ENCODE results near the gene PGM2L1. TPM values are rescaled to one million over a fixed set of nuclear protein-coding genes. Genes with fewer than 3 reads are reported as not detected.
A peak's percentile ranks its signal among the peaks of the same experiment; 100 is the strongest.

PGM2L1 gene
- total RNA-seq, 1 donor from 2014 or later, result 1.7 TPM

DNA sequence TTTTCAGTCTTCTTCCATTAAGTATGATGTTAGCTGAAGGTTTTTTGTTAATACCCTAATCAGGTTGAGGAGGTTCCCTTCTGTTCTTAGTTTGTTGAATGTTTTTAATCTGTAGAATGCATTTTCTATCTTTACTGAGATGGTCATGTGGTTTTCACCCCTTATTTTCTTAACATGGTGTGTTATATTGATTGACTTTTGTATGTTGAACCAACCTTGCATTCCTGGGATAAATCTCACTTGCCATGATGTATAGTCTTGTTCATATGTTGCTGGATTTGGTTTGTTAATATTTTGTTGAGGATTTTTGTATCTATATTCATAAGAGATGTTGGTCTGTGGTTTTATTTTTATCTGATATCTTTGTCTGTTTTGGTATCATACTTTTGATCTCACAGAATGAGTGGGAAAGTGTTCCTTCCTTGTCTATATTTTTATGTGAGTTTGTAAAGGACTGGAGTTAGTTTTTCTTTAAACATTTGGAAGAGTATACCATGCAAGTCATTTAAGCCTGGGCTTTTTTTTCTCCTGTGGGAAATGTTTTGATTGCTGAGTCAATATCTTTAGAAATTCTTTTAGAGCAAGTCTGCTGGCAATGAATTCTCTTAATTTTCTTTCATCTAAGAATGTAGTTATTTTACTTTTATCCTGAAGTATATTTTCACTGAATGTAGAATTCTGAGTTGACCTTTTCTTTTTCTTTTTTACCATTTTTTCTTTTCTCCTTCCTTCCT, 81.3 kb downstream of the PGM2L1 start:
- ATAC-seq (no peak), DNase-seq (no peak)
- intact Hi-C loops (cut with micrococcal nuclease), result no loop called here

GRCh38 chr11:74312326-74312725, 85.9 kb downstream of the PGM2L1 start:
- DNase-seq (no peak), ATAC-seq (no peak)
- intact Hi-C loops (cut with micrococcal nuclease), result no loop called here

DNA sequence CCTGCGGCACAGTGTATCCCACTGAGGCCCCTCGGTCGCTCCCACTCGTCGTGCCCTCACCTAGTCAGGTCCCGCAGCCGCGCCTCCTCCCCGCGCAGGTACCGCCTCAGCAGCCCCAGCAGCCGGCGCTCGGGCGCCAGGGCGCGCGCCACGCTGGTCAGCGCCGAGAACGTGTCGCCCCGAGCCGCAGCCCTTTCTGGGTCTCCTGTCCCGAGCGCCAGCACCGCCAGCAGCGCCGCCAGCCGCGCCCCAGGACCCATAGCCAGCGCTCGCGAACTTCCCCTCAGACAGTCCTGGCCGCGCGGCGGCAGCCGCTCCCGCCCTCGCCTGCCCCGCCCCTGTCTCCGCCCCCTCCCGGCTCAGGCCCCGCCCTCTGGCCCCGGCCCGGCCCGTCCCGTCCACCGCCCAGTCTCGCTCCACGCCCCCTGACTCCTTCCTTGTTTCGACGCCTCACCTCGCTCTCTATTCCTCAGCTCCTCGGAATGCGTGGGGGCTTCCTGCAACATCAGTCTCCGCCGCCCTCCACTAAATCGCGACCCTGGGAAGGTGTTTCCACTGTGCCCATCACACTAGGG, 86.8 kb downstream of the PGM2L1 start, which contains the start of gene P4HA3:
P4HA3 (minus strand) TSS at position 289 of the 575 bp plus-strand sequence; CDS start at position 260, 29 bp downstream.
- DNase-seq (peak; percentile 80), ATAC-seq (peak; percentile 99)
- intact Hi-C loops (cut with micrococcal nuclease), result no loop called here

GRCh38 chr11:74310857-74311256, 87.4 kb downstream of the PGM2L1 start:
- intact Hi-C loops (cut with micrococcal nuclease), result no loop called here
- ATAC-seq (peak; percentile 16), DNase-seq (no peak)

DNA sequence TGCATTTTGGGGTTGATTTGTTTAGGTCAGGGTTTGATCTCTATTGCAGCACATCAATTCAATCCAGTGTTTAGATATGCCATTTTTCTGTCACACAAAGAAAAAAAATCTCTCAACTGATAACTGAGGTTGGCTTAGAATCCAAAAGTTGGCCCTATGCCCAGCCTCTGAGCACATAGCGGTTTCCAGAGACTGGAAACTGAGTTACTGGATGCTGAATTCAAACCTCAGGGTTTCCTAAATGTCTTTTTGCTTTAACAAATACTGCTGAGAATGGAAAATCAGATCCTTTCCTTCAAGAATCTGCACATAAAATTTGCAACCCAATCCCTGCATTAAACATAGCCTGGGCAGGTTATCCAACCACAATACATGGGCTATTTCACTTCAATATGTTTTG, 90.8 kb downstream of the PGM2L1 start:
- intact Hi-C loops (cut with micrococcal nuclease), result no loop called here
- DNase-seq, result no peak
- no peak for ATAC-seq

- ATAC-seq (no peak), DNase-seq (no peak)
- intact Hi-C loops (cut with micrococcal nuclease), result no loop called here
These were observed 91.6 kb downstream of the PGM2L1 start for GRCh38 chr11:74306435-74307175.

GRCh38 chr11:74299015-74299414, 99.2 kb downstream of the PGM2L1 start:
- DNase-seq (no peak), ATAC-seq (no peak)
- intact Hi-C loops (cut with micrococcal nuclease), result no loop called here

GRCh38 chr11:74297484-74297883, 100.7 kb downstream of the PGM2L1 start:
- intact Hi-C loops (cut with micrococcal nuclease), result no loop called here
- ATAC-seq (no peak), DNase-seq (no peak)

DNA sequence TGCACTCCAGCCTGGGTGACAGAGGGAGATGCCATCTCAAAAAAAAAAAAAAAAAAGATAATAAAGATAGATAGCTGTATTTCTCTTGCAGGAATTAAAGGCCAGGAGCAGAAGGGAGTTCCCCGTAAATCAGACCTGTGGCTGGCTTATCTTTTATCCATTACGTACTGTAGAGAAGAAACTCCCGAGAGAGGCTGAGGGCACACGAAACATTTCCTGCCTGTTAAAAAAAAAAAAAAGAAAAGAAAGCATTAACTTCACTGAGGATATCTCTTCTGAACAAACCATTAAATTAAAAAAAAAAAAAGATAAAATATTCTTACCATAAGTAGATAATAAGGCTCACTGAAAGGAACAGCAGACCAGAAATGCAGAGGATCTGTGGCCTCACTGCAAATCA, 109.3 kb downstream of the PGM2L1 start:
- intact Hi-C loops (cut with micrococcal nuclease), result no loop called here
- no peak for ATAC-seq
- no peak for DNase-seq

DNA sequence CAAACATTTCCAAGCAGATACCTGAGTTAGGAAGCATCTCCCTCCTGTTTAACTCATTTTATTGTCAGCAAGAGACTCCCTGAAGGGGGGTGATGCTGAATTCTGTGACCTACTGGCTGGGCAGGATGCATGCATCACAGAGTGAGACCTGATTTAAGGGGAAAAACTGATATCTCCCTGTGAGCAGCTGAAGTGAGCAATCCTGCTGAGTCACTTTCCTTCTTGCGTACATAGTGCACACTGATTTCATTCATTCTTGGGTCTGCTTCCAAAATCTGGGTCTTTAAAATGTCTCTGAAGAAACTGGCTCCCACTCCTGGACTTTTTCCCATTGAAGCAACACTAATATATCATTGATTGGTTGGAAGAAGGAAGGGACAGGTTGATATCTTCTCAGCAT, 110.1 kb downstream of the PGM2L1 start:
- peak; percentile 39 for ATAC-seq

DNA sequence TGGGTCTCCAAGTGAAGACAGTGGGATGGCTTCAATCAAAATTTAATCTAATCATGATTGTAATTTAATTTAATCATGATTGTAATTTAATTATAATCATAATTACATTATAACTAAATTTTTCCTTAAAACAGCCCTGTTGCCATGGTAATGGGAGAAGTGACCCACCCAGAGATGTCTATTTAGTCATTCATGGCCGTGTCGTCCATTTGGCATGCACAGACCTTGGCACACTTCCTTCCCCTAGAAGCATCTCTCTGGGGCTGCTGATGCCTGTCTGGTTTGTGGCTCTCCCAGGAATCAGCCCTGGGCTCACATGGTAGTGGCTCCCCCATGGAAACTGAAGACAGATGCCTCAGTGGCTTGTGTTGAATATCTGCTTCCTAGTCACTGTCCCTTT, 113.8 kb downstream of the PGM2L1 start:
- intact Hi-C loops (cut with micrococcal nuclease), result no loop called here
- ATAC-seq, result no peak

More for the DNA sequence above, 110.1 kb downstream of the PGM2L1 start:
- DNase-seq, result no peak
- intact Hi-C loops (cut with micrococcal nuclease), result no loop called here

DNA sequence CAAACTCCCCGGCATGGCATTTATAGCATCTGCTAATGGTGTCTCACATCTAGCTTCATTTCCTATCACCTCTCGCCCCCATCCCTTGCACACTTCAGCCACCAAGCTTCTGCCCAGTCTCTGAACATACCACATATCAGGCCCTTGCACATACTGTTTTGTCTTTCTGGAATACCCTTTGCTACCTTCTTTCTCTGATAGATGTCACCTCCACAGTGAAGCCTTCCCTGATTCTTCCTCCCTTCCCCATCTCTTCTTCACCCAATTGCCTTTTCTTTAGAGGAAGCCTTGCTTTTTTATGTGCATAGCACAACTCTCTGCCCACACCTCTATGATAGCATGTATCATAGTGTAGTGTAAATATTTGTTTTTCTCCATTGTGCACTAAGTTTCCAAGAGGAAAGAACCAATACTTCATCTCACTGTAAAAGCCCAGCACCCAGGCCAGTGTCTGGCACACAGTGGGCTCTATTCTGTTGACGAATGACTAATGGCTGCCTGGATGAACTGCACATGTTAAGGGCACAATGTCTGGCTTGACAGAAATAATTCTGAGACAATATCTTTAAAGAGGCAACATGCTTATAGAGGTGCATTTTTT, 114.6 kb downstream of the PGM2L1 start:
- ATAC-seq (no peak), DNase-seq (no peak)
- intact Hi-C loops (cut with micrococcal nuclease), result no loop called here

More for the DNA sequence above, 113.8 kb downstream of the PGM2L1 start:
- DNase-seq, result no peak

- ATAC-seq (no peak), DNase-seq (no peak)
- intact Hi-C loops (cut with micrococcal nuclease), result no loop called here
These were observed 115.3 kb downstream of the PGM2L1 start for GRCh38 chr11:74282914-74283371.

DNA sequence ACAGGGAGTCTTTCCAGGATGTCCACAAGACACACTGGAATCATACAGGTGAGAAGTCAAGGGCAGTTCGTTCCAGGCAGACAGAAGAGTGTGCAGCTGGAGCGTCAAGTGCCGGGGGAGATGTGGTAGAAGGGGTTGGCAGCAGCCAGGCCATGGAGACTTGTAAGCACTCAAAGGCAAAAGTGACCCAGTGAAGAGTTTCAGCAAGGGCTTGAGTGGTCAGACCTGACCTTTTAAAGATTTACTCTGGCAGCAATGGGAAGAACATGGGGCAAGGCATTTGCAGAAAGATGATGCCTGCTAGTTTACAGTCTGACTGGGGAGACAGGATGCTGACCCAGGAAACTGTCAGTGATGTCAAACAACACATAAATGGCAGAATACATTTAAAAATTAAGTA, 115.8 kb downstream of the PGM2L1 start:
- intact Hi-C loops (cut with micrococcal nuclease), result no loop called here
- DNase-seq, result no peak
- ATAC-seq, result no peak

DNA sequence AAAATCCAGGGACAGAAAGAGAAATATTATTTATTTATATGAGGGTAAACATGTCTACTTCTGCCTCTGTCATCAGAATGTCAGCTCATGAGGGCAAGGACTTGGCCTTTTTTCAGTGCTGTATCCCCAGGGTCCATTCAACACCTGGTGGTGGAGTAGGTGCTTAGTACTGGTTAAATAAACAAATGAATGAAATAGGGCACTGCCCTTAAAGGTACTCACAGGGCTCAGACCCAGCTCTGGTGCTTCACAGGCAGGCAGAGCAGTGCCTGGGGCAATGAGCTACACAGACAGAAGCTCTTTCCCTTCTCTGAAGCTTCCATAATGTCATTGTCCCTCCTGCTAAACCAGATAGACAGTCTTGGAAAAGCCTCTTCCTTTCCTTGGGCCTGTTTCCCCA, 117.7 kb downstream of the PGM2L1 start:
- DNase-seq, result no peak
- intact Hi-C loops (cut with micrococcal nuclease), result no loop called here
- no peak for ATAC-seq

Small RNAs within 50 kb of the gene (microRNA-seq; reads per million reads assigned to microRNA genes)
- gene MIR548AL (ENCODE audit: borderline number of aligned reads), result not detected

Other genes starting within 250 kb of the PGM2L1 start
- gene C2CD3, start 227.4 kb downstream of the PGM2L1 start, total RNA-seq, result 10.5 TPM
- gene PPME1, start 227.1 kb downstream of the PGM2L1 start, total RNA-seq, result 31.2 TPM
- 0.17 TPM for gene P4HA3, start 86.8 kb downstream of the PGM2L1 start, total RNA-seq
- 2.3 TPM for gene KCNE3, start 69.1 kb upstream of the PGM2L1 start, total RNA-seq
- gene LIPT2, start 95.3 kb upstream of the PGM2L1 start, total RNA-seq, result 1.7 TPM
- gene POLD3, start 194.1 kb upstream of the PGM2L1 start, total RNA-seq, result 8.9 TPM

All from left ventricle myocardium superior (tissue), 1 donor.